Aorta (tissue), 5 donors: ENCODE data around the gene ANKRD66. TPM values are rescaled to one million over a fixed set of nuclear protein-coding genes. Genes with fewer than 3 reads are reported as not detected.

ENCODE experiments used
- ATAC-seq: fragments of 200-7000 bp; cut with Tn5 transposase; one replicate; pipeline ENCODE4 v1.9.1; 2022; ENCODE audit warnings: moderate library complexity; ENCODE audit not compliant: low FRiP score
- DNase-seq, 2 donors: peaks; one replicate each; pipeline ENCODE4 v3.0.0-alpha.2; 2020
- H3K27ac ChIP-seq, 2 donors: one replicate each; pipeline ENCODE4 v1.5.1; 2013; ENCODE audit warnings: low read length in 2 of 2, mild to moderate bottlenecking in 2 of 2, moderate library complexity in 2 of 2, control low read depth in 1 of 2, inconsistent platforms in 1 of 2, low read depth in 1 of 2
- H3K27me3 ChIP-seq, 2 donors: one replicate each; pipeline ENCODE4 v1.6.1; 2013; ENCODE audit warnings: control low read depth in 1 of 2, low read length in 1 of 2, mild to moderate bottlenecking in 1 of 2, moderate library complexity in 1 of 2; ENCODE audit not compliant: insufficient read depth in 2 of 2, control insufficient read depth in 1 of 2
- H3K36me3 ChIP-seq, 2 donors: one replicate each; pipeline ENCODE4 v1.6.1; 2013; ENCODE audit warnings: control low read depth in 1 of 2, low read length in 1 of 2, mild to moderate bottlenecking in 1 of 2; ENCODE audit not compliant: insufficient read depth in 2 of 2, control insufficient read depth in 1 of 2
- H3K4me1 ChIP-seq, 2 donors: one replicate each; pipeline ENCODE4 v1.6.1; 2013; ENCODE audit warnings: low read length in 2 of 2, control low read depth in 1 of 2, mild to moderate bottlenecking in 1 of 2, moderate library complexity in 1 of 2; ENCODE audit not compliant: insufficient read depth in 2 of 2, control insufficient read depth in 1 of 2
- H3K4me3 ChIP-seq, 2 donors: one replicate each; pipeline ENCODE4 v1.5.1; 2013; ENCODE audit warnings: low read length in 2 of 2, control low read depth in 1 of 2, mild to moderate bottlenecking in 1 of 2
- H3K9me3 ChIP-seq: one replicate; pipeline ENCODE4 v1.6.1; 2013; ENCODE audit warnings: mild to moderate bottlenecking, low read length; ENCODE audit not compliant: control insufficient read depth
- WGBS, 2 donors: extraction: QIAGEN DNeasy Blood & Tissue Kit; methylation state at CpG; one replicate each; pipeline ENCODE4 v1.1.7; 2013; 5-methylcytosine and 5-hydroxymethylcytosine counted together
- intact Hi-C, 2 donors: fragments of 100-400 bp; cut with DNase I; formaldehyde crosslinking; loops; one replicate each; pipeline versions ENCODE4 v1.14.2 to v1.15.0; 2022
- long read RNA-seq, 2 donors: library from polyadenylated mRNA; unstranded; transcript quantifications; one replicate each; pipeline ENCODE4 v2.0.0, GENCODE V29; 2020 to 2021
- polyA plus RNA-seq, 2 donors: library from polyadenylated mRNA; stranded (reverse); fragments of 200-250 nt; gene quantifications; one replicate each; pipeline ENCODE4 v1.2.3, GENCODE V29; 2013
- total RNA-seq, 2 donors: library from RNA; stranded (reverse); fragmentation: NEBNext Ultra II Directional; extraction: Animal tissue kit (Norgen Biotek cat#: 25700); gene quantifications; one replicate each; pipeline ENCODE4 v1.2.1, GENCODE V29; 2021
- donor health status: healthy with polysubstance abuse.
- donor health status: Bipolar disorder and iron deficiency.
- donor health status: DM: no; HTN: no; CAD: no.
- donor health status: DM: no; HTN: no; CAD: no.
- donor health status: DM: yes; HTN: yes; CAD: no.

Gene ANKRD66
- total RNA-seq, result not detected
- polyA plus RNA-seq, result not detected
- long read RNA-seq, donor 1, result 0 reads
- long read RNA-seq, donor 2, result 0 reads

DNA sequence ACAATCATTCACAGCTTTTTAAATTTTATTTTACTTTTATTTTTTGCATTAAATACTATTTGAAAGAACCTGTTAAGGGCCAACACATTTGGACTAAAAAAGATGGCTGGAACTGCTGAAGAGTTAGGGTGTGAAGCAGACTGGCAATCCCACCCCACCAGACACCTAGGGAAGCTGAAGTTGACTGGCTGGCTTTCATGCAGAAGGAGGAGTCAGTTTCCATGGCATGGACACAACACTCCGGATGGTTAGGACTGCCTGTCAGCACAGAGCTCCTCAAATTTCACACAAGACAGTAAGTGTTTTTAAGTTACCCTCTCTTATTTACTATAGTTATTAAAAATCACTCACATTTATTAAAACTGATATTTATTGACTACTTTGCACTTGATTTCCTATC, at the start of gene ANKRD66:
Gene ANKRD66 (plus strand): TSS at position 238 of the 400 bp plus-strand sequence. CDS start 5,016 bp downstream, outside the sequence.
- no peak within 1 kb of the TSS for H3K27ac ChIP-seq
- H3K36me3 ChIP-seq, result no peaks in the 10 kb centered on the region
- no peak within 1 kb of the TSS for H3K4me3 ChIP-seq
- H3K4me1 ChIP-seq, result no peaks in the 10 kb centered on the region
- DNase-seq, result no peak
- 57 to 76% methylated on average over 1 of the region's 1 CpG for WGBS, 2 donors
- intact Hi-C loops, result no loop called here
- H3K27me3 ChIP-seq, result no peaks in the 10 kb centered on the region
- H3K9me3 ChIP-seq, result no peaks in the 10 kb centered on the region
- ATAC-seq, result no peak

DNA sequence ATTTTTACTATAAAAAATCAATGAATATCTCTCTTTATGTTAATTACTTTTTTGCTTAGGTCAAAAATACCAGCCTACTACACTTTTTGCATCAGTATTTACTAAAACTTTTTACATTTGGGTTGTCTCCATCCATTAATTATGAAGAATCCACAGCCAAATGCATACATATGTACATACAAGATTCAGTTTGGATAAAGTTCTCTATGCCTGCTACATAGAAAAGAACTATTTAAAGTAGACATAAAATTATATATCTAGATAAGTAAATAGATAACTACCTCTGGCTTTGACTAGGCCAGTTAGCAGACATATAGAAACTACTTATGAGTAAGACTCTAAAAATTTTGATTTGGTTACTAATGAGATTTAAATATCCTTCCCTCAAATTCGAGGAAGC, 46.8 kb upstream of the ANKRD66 start:
- Histone ChIP-seq H3K9me3 (no peaks in the 10 kb centered on the region), H3K36me3 (no peaks in the 10 kb centered on the region), H3K27ac (no peak overlapping the region), H3K4me1 (no peaks in the 10 kb centered on the region), H3K27me3 (no peaks in the 10 kb centered on the region), H3K4me3 (no peak overlapping the region)
- WGBS, 2 donors, result 84 to 87% methylated on average over 1 of the region's 1 CpG
- ATAC-seq (no peak), DNase-seq (no peak)
- intact Hi-C loops, result no loop called here

DNA sequence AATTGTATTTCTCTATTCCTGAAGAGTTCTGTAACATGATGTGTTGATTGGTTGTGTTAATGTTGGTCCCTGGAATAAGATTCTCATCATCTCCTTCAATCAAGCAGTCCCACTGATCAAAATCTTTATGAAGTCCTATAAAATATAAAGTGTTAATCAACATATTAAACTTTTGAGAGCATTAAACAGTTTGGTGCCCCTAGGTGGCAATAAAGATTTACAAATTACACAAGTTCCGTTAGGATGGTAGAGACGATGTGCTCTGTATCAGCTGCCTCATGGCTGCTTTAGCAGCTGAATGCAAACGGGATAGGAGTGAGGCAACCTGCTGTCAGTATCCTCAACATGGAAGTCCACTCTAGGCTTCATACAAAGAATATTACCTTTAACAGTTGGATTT, 42.2 kb upstream of the ANKRD66 start:
- intact Hi-C loops, result no loop called here
- WGBS, 2 donors, result 8 to 14% methylated on average over 3 of the region's 3 CpGs
- no peak overlapping the region for H3K27ac ChIP-seq
- H3K36me3 ChIP-seq, result no peaks in the 10 kb centered on the region
- no peaks in the 10 kb centered on the region for H3K27me3 ChIP-seq
- ATAC-seq (no peak), DNase-seq (no peak)
- H3K9me3 ChIP-seq, result no peaks in the 10 kb centered on the region
- no peaks in the 10 kb centered on the region for H3K4me1 ChIP-seq
- H3K4me3 ChIP-seq, result no peak overlapping the region

DNA sequence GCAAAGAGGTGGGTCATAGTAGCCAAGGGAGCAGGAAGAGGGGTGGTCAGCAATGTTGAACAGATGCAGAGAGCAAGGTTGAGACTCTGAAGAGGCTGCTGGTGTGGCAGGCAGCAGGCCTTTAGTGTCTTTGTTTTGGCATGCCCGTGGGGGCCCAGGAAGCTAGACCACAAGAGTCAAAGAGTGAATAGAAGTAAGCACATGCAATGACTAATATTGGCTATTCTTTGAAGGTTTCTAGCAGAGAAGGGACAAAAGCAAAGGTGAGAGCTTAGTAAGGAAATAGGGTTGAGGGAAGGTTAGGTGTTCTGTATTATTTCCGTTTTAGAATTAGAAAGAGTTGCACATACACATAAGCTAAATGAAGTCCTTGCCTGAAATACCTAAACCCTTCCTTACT, 40.3 kb upstream of the ANKRD66 start:
- intact Hi-C loops, result no loop called here
- 87 to 91% methylated on average over 2 of the region's 2 CpGs for WGBS, 2 donors
- no peaks in the 10 kb centered on the region for H3K4me1 ChIP-seq
- H3K9me3 ChIP-seq, result no peaks in the 10 kb centered on the region
- H3K4me3 ChIP-seq, result no peak overlapping the region
- H3K27ac ChIP-seq, result no peak overlapping the region
- no peaks in the 10 kb centered on the region for H3K36me3 ChIP-seq
- no peak for DNase-seq
- H3K27me3 ChIP-seq, result no peaks in the 10 kb centered on the region
- ATAC-seq, result no peak

DNA sequence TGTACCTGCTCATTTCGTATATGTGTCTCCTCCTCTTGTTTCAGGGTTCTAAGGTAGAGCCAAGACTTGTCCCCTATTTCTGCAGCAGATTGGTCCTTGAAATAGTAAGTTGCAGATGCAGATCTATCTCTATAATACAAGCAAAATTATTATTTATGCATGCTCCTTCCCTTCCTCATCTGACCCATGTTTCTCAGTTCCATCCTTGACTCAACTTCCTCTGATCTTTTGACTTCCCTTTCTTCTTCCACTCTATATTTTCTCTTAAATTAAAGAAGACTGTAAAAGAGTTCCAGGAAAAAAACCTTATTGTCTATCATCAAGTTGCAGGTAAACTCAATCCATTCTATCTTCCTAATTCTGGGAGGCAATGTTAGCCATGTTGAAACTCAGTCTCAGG, 35.2 kb upstream of the ANKRD66 start:
- Histone ChIP-seq H3K4me3 (no peak overlapping the region), H3K4me1 (no peaks in the 10 kb centered on the region), H3K27ac (no peak overlapping the region), H3K9me3 (no peaks in the 10 kb centered on the region), H3K27me3 (no peaks in the 10 kb centered on the region), H3K36me3 (no peaks in the 10 kb centered on the region)
- intact Hi-C loops, result no loop called here
- ATAC-seq, result no peak
- 86 to 93% methylated on average over 1 of the region's 1 CpG for WGBS, 2 donors
- DNase-seq, result no peak

DNA sequence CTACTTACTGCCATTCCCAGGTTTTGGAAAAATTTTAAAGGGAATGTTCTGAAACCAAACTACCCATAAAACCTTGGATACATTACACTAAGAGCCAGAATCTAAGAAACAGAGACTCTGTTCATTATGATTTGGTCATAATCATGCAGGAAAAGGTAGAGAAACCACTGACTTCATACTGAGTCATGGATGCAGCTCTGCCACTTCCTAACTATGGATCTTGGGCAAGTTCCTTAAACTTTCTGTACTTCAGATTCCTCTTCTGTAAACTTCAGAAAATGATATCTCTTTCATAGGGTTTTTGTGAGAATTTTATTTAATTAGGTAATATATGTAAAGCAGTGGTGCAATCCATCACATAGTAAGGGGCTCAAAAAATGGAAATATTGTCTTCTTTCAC, 31.6 kb upstream of the ANKRD66 start:
- no peak for ATAC-seq
- Histone ChIP-seq H3K27me3 (no peaks in the 10 kb centered on the region), H3K36me3 (no peaks in the 10 kb centered on the region), H3K9me3 (peaks cover 1% of the 10 kb centered on the region), H3K4me1 (no peaks in the 10 kb centered on the region), H3K4me3 (no peak overlapping the region), H3K27ac (no peak overlapping the region)
- DNase-seq, result no peak
- intact Hi-C loops, result no loop called here

DNA sequence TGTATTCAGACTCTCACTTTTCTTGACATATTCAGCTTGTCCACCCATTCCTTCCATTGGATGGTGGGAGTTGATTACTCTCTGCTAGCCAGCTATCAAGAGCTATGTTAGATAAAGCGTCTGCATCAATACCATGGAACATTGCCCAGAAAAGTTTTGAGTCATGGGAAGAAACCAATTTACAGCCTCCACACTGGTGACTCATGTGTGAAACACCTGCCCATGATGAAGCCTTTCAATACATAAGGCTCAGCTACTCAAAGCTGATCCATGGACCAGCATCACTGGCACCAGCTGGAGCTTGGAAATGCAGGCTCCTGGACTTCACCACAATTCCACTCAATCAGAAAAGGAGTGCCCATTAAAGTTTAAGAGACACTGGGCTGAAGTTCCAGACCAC, 27.6 kb upstream of the ANKRD66 start:
- H3K4me3 ChIP-seq, result no peak overlapping the region
- H3K27me3 ChIP-seq, result no peaks in the 10 kb centered on the region
- DNase-seq (no peak), ATAC-seq (no peak)
- no peaks in the 10 kb centered on the region for H3K36me3 ChIP-seq
- WGBS, 2 donors, result 59 to 76% methylated on average over 1 of the region's 1 CpG
- peaks cover 3% of the 10 kb centered on the region for H3K9me3 ChIP-seq
- H3K4me1 ChIP-seq, result no peaks in the 10 kb centered on the region
- H3K27ac ChIP-seq, result no peak overlapping the region
- intact Hi-C loops, result no loop called here

DNA sequence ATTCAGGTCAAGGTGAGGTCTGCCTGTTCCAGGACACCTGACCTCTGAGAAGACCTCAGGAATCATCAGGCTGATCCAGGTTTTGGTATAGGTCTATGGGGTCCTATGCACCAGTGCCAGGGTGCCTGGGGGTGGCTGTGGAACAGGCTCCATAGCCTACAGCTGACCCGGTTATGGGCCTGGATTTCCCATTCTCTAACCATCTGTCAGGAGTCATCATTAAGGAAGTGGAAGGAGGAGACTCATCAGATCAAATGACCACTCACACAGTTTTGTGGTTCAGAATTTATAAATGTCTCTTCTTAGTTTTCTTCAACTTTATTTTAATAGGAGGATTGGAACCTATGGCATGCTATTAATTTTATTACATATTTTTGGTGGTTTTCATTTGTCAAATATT, 26.3 kb upstream of the ANKRD66 start:
- intact Hi-C loops, result no loop called here
- Histone ChIP-seq H3K9me3 (peaks cover 3% of the 10 kb centered on the region), H3K27me3 (no peaks in the 10 kb centered on the region), H3K4me3 (no peak overlapping the region), H3K4me1 (no peaks in the 10 kb centered on the region), H3K36me3 (no peaks in the 10 kb centered on the region), H3K27ac (no peak overlapping the region)
- DNase-seq (no peak), ATAC-seq (no peak)
- 91 to 95% methylated on average over 1 of the region's 1 CpG for WGBS, 2 donors

DNA sequence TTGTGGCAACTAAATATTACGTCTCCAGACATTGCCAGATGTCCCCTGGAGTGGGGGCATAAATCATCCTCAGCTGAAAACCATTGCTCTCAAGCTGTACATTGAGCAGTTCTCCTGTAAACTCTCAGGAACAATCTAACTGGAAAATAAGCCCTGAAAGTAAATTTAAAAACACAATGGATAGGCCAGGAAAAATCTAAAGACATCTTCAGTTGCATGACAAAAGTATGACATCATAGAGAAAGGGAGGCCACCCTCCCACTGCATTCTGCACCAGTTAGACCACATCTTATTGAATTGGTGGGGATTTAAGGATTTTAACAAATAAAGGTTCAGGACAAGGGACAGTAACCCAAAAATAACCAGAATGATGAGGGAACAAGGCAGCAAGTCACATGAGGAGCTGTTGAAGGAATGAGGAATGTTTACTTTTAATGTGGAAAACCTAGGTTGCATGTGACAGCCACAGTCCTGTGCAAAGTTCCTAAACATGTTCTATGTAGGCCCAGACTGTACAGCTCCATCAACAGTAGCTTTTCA, 16.9 kb upstream of the ANKRD66 start:
- ATAC-seq (no peak), DNase-seq (no peak)
- WGBS, 2 donors, result 90 to 92% methylated on average over 1 of the region's 1 CpG
- Histone ChIP-seq H3K4me3 (no peak overlapping the region), H3K27me3 (no peaks in the 10 kb centered on the region), H3K9me3 (no peaks in the 10 kb centered on the region), H3K4me1 (no peaks in the 10 kb centered on the region), H3K36me3 (no peaks in the 10 kb centered on the region), H3K27ac (no peak overlapping the region)
- intact Hi-C loops, result no loop called here
